Transverse colon (tissue), 3 donors: ENCODE data around the gene USP24.

Source experiments
- POLR2A ChIP-seq: fragments of 450-650 bp; IDR thresholded peaks from one replicate; pipeline ENCODE4 v1.6.1; 2016; ENCODE audit warnings: antibody characterized with exemption, mild to moderate bottlenecking, moderate library complexity
- TF ChIP-seq, protein P1 (sequence below), 5 experiments: fragments of 200-600 bp in 3 of 5; fragments of 450-650 bp in 2 of 5; sonication (generic) in 3 of 5; IDR thresholded peaks; 1 replicate in 2 of 5; 2 replicates in 3 of 5; pipeline ENCODE4 v1.5.1; 2016 to 2017; ENCODE audit warnings: antibody characterized with exemption in 5 of 5, inconsistent platforms in 3 of 5, mild to moderate bottlenecking in 2 of 5, moderate library complexity in 1 of 5

- TF ChIP-seq, protein P1, sequence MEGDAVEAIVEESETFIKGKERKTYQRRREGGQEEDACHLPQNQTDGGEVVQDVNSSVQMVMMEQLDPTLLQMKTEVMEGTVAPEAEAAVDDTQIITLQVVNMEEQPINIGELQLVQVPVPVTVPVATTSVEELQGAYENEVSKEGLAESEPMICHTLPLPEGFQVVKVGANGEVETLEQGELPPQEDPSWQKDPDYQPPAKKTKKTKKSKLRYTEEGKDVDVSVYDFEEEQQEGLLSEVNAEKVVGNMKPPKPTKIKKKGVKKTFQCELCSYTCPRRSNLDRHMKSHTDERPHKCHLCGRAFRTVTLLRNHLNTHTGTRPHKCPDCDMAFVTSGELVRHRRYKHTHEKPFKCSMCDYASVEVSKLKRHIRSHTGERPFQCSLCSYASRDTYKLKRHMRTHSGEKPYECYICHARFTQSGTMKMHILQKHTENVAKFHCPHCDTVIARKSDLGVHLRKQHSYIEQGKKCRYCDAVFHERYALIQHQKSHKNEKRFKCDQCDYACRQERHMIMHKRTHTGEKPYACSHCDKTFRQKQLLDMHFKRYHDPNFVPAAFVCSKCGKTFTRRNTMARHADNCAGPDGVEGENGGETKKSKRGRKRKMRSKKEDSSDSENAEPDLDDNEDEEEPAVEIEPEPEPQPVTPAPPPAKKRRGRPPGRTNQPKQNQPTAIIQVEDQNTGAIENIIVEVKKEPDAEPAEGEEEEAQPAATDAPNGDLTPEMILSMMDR (IDR thresholded peaks at IDR 0.05), result no peak
- no peak for TF ChIP-seq POLR2A
These were observed 58.6 kb downstream of the USP24 start for GRCh38 chr1:55156608-55157007.
